Measurements from ENCODE around the gene SBNO2. TPM values are rescaled to one million over a fixed set of nuclear protein-coding genes. Genes with fewer than 3 reads are reported as not detected.

The SBNO2 gene
- polyA plus RNA-seq, 1 of the 3 experiments (the other 2 are of a cell fraction): 18.3 TPM

DNA sequence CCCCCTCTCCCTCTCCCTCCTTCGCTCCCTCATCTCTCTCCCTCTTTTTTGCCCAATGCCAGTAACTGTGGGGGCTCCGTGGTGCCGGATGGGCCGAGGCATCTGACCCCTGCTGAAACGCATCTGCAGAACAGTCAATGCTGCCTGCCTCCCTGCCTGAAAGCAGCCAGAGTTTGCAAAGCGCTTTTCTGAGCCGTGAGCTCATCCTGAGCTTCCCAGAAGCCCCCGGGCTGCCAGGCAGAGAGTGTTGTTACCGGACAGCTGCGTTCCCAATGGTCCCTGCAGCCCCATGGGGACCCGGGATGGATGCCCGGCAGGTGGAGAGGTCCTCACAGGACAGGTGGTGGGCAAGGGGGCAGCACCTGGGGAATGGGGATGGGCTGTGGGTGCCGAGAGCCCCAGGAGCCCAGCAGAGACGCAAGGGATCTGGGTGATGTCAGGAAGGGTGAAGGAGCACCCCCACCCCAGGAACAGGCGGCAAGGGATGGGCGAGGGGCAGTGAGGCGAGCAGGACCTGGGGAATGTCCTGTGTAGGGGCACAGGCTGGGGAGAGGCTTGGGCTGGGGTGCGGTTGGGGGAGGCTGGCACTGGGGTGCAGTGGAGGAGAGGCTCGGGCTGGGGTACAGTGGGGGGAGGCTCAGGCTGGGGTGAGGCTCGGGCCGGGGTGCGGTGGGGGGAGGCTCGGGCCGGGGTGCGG, 37.3 kb downstream of the SBNO2 start:
- H3K9ac ChIP-seq: no peak overlapping the region
- H3K4me1 ChIP-seq (ENCODE audit: control insufficient read depth in 1 of 2, insufficient read depth in 2 of 2, low read depth in 1 of 2, low read length in 1 of 2): no peaks in the 10 kb centered on the region
- H3K27ac ChIP-seq (ENCODE audit: low read depth in 2 of 2, low read length in 1 of 2): no peak overlapping the region
- no peak overlapping the region for H2AFZ ChIP-seq (ENCODE audit: low read depth)
- peaks cover 13% of the 10 kb centered on the region for H3K79me2 ChIP-seq (ENCODE audit: insufficient read depth)
- CTCF ChIA-PET: no interaction called here
- 94% methylated on average over 20 of the region's 25 CpGs for WGBS (ENCODE audit: low lambda C conversion rate)
- no peak overlapping the region for H3K4me3 ChIP-seq (ENCODE audit: low read depth in 2 of 2, low read length in 1 of 2)
- H3K9me3 ChIP-seq: no peaks in the 10 kb centered on the region
- H4K20me1 ChIP-seq (ENCODE audit: insufficient read depth): no peaks in the 10 kb centered on the region
- H3K27me3 ChIP-seq (ENCODE audit: insufficient read depth): no peaks in the 10 kb centered on the region
- no peaks in the 10 kb centered on the region for H3K9me2 ChIP-seq
- peaks cover 0 to 2% of the 10 kb centered on the region in 2 experiments for H3K36me3 ChIP-seq (replicated peaks in 1 of 2; ENCODE audit: control insufficient read depth in 1 of 2, insufficient read depth in 2 of 2, low read length in 1 of 2)
- H3F3A ChIP-seq (replicated peaks; ENCODE audit: insufficient read depth): peaks cover 6% of the 10 kb centered on the region
- POLR2A ChIA-PET: no interaction called here
- DNase-seq: no peak
- H3K4me2 ChIP-seq: no peak overlapping the region
- TF ChIP-seq NRF1 (IDR thresholded peaks at IDR 0.05; ENCODE audit: low read depth, low read length) (no peak), USF1 (IDR thresholded peaks at IDR 0.05; ENCODE audit: borderline replicate concordance, low read depth) (no peak), NFIC (IDR thresholded peaks at IDR 0.05; ENCODE audit: borderline replicate concordance) (no peak), FOXM1 (IDR thresholded peaks at IDR 0.05; ENCODE audit: low read depth) (no peak), YY1 (IDR thresholded peaks at IDR 0.05; ENCODE audit: low read depth) (no peak), GABPA (IDR thresholded peaks at IDR 0.05; ENCODE audit: low read depth) (no peak), USF2 (IDR thresholded peaks at IDR 0.05; ENCODE audit: borderline replicate concordance, low read depth, low read length) (no peak), SIN3A (IDR thresholded peaks at IDR 0.05; ENCODE audit: borderline replicate concordance, low read depth, low read length) (no peak), MXI1 (IDR thresholded peaks at IDR 0.05; ENCODE audit: low read depth, low read length) (no peak), CHD2 (IDR thresholded peaks at IDR 0.05; ENCODE audit: low read length, partially characterized antibody) (no peak), MAX (IDR thresholded peaks at IDR 0.05; ENCODE audit: low read depth) (no peak), EZH2phosphoT487 (IDR thresholded peaks at IDR 0.05; ENCODE audit: borderline replicate concordance, low read depth) (no peak), RAD21 (IDR thresholded peaks at IDR 0.05; ENCODE audit: low read length) (no peak), REST (IDR thresholded peaks at IDR 0.05; ENCODE audit: low read depth, low read length) (no peak)
- TF ChIP-seq, protein P1, sequence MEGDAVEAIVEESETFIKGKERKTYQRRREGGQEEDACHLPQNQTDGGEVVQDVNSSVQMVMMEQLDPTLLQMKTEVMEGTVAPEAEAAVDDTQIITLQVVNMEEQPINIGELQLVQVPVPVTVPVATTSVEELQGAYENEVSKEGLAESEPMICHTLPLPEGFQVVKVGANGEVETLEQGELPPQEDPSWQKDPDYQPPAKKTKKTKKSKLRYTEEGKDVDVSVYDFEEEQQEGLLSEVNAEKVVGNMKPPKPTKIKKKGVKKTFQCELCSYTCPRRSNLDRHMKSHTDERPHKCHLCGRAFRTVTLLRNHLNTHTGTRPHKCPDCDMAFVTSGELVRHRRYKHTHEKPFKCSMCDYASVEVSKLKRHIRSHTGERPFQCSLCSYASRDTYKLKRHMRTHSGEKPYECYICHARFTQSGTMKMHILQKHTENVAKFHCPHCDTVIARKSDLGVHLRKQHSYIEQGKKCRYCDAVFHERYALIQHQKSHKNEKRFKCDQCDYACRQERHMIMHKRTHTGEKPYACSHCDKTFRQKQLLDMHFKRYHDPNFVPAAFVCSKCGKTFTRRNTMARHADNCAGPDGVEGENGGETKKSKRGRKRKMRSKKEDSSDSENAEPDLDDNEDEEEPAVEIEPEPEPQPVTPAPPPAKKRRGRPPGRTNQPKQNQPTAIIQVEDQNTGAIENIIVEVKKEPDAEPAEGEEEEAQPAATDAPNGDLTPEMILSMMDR (IDR thresholded peaks at IDR 0.05): no peak
- TF ChIP-seq, protein P2, sequence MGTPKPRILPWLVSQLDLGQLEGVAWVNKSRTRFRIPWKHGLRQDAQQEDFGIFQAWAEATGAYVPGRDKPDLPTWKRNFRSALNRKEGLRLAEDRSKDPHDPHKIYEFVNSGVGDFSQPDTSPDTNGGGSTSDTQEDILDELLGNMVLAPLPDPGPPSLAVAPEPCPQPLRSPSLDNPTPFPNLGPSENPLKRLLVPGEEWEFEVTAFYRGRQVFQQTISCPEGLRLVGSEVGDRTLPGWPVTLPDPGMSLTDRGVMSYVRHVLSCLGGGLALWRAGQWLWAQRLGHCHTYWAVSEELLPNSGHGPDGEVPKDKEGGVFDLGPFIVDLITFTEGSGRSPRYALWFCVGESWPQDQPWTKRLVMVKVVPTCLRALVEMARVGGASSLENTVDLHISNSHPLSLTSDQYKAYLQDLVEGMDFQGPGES (IDR thresholded peaks at IDR 0.05; ENCODE audit: low read depth, low read length): no peak

Measured in SK-N-SH (cell line).